NK-92 (cell line): ENCODE results near the gene MRPL47.

Experiments
- DNase-seq: peaks from one replicate; lab custom pipeline; 2025; ENCODE audit not compliant: unreplicated experiment; lab: John Stamatoyannopoulos, UW

MRPL47 gene

DNA sequence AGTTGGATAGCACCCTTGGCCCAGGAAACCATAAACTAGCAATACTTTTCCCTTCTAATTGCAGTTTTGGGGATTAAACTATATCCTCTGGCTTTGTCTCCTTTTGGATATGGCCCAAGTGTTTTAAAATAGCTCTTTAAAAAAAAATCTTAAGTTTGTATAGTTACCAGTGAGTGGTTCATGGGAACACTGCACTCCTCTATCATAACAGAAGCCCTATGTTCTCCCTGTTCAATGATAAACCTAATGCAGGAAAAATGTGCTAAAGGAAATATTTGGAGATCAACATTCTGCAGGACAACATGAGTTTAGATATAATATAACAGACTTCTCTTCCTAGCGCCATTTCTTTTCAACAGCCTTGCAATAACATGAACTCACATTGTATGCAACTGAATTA lies 13.1 kb downstream of the MRPL47 start:
- DNase-seq, result no peak

DNA sequence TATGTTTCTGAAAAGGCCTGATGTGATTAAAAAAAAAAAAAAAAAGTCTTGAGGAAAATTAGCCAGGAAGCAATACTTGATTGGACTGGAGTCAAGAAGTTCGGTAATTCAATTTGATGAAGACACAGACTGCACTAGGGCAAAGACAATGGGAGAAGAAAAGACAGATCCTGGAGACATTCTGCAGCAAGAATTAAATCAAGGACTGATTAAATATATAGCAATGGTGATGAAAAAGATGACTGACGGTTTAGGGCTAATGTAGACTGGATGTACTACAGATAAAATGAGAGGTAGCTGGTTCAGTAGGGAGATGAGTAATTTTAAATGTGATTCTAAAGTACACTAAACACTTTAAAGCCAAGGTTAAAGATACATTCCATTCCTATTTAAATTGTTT lies 13.8 kb downstream of the MRPL47 start:
- no peak for DNase-seq

DNA sequence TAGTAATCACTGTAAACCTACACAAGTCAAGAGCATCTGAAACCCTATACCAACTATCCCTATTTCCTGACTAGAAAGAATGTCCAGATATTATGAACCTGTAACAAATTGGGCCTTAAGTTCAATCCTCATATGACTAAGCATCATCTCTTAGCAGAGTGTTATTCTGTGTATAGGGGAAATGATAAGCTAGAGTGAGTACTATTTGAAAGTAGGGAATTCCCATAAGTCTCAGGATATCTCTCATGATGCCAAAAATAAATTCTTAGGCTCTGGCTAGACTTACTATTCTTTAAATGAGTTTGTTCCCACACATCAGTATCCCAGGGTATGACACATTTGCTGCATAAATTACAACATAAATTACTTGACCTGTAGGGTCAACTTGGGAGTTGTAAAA lies 15.3 kb downstream of the MRPL47 start:
- DNase-seq, result no peak

- no peak for DNase-seq
Observed at GRCh38 chr3:179580992-179581391, 23.4 kb downstream of the MRPL47 start.

DNA sequence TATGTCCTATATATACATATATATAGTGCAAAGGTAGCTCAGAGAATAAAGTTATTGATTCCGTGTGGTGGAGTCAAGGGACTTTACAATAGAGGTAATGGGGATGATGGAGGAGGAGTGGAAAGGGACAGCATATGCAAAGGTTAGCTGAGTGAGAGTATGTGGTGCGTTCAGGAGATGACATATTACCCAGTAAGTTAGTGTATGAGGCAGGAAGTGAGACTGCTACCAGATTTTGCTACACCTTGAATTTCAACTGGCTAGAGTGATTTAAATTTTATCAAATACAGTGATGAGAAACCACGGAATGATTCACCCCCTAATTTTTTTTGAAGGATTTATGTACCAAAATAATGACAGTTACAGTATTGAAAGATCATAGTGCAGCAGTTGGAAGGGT lies 38.9 kb downstream of the MRPL47 start:
- no peak for DNase-seq

GRCh38 chr3:179563271-179563783 lies 41.1 kb downstream of the MRPL47 start:
- no peak for DNase-seq

GRCh38 chr3:179562591-179563270 lies 41.7 kb downstream of the MRPL47 start, which contains the start of gene ACTL6A:
Gene ACTL6A, plus strand, starts transcription at chr3:179562926. Its CDS starts 167 bp downstream, at chr3:179563093.
- DNase-seq, result peak; percentile 92

GRCh38 chr3:179560791-179561190 lies 43.6 kb downstream of the MRPL47 start:
- no peak for DNase-seq

DNA sequence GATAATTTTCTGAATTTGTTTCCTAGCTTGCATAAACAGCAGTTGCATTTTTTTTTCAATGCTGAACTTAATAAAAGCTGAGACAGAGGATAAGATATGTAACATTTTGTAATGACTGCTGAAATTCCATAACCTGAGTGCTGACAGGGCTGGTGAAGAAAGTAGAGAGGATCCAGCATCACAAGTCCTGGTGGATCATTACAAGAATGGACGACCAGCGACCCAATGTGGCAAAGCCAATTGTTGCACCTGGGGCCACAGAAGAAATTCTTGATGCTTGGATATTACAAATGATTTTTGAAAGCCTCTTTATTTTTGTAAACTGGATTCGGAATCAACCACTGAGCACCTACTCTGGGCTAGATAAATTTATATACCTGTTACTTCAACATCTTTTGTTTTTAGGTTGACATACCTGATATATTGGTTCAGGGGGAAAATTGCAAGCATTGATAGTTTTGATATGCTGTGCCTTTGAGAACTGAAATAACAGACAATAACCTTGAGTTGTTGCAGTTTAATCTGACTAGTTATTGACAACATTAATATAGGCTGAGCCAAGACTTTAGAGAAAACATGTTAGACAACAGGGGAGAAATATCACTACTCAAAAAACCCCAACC lies 45.6 kb downstream of the MRPL47 start:
- DNase-seq, result no peak

GRCh38 chr3:179551349-179552105 lies 52.9 kb downstream of the MRPL47 start:
- DNase-seq, result no peak

- no peak for DNase-seq
Observed at GRCh38 chr3:179546814-179547241, 57.6 kb downstream of the MRPL47 start.

- no peak for DNase-seq
Observed at GRCh38 chr3:179544981-179545645, 59.3 kb downstream of the MRPL47 start.

DNA sequence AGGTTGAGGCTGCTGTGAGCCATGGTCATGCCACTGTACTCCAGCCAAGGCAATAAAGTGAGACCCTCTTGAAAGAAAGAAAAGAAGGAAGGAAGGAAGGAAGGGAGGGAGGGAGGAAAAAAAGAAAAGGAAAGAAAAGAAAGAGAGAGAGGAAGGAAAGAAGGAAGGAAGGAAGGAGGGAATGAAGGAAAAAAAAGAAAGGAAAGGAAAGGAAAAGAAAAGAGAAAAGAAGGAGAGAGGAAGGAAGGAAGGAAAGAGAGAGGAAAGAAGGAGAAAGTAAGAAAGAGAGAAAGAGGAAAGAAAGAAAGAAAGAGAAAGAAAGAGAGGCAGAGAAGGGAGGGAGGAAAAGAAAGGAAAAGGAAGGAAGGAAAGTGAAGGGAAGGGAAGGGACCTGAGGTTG lies 62.1 kb downstream of the MRPL47 start:
- DNase-seq, result no peak

DNA sequence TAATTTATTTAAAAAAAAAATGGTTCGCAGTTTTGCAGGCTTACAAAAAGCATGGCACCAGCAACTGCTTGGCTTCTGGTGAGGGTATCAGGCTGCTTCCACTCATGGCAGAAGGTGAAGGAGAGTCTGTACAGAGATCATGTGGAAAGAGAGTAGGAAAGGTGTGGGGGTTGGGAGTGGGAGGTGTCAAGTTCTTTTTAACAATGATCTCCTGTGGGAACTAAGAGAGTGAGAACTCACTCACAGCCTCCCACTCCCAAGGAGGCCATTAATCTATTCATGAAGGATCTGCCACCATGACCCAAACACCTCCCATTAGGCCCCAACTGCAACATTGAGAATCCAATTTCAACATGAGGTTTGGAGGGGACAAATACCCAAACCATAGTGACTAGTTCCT lies 62.8 kb downstream of the MRPL47 start:
- no peak for DNase-seq

GRCh38 chr3:179541094-179541493 lies 63.3 kb downstream of the MRPL47 start:
- no peak for DNase-seq
